Peyer's patch (tissue), 4 donors: ENCODE measurements around the gene BCL3. TPM values are rescaled to one million over a fixed set of nuclear protein-coding genes. Genes with fewer than 3 reads are reported as not detected.
"Not testable (repeated sequence)": the region's sequence is repeated elsewhere in the genome, so short reads cannot be mapped to it uniquely, and the experiment has no call there.

Experiments used
- DNase-seq, 3 donors: peaks; one replicate each; pipeline ENCODE4 v3.0.0-alpha.2; 2017 to 2019
- H3K27ac ChIP-seq, 4 donors: fragments of 200-600 bp; sonication (generic); one replicate each; pipeline ENCODE4 v1.5.1; 2016 to 2019
- H3K27me3 ChIP-seq, 2 donors: fragments of 200-600 bp; sonication (generic); one replicate each; pipeline ENCODE4 v1.5.1; 2019
- H3K36me3 ChIP-seq, 3 donors: fragments of 200-600 bp; sonication (generic); one replicate each; pipeline ENCODE4 v1.5.1; 2016 to 2019
- H3K4me1 ChIP-seq, 4 donors: fragments of 200-600 bp; sonication (generic); one replicate each; pipeline ENCODE4 v1.5.1; 2016 to 2019
- H3K4me3 ChIP-seq, 4 donors: fragments of 200-600 bp; sonication (generic); 1 replicate in 3 of 4; 2 replicates in 1 of 4; pipeline ENCODE4 v1.5.1; 2016 to 2019; ENCODE audit warnings: mild to moderate bottlenecking in 1 of 4
- H3K9me3 ChIP-seq, 4 donors: fragments of 200-600 bp; sonication (generic); one replicate each; pipeline ENCODE4 v1.5.1; 2016 to 2019; ENCODE audit warnings: mild to moderate bottlenecking in 1 of 4
- CTCF ChIP-seq, 6 experiments: fragments of 450-650 bp in 4 of 6; fragments of 200-600 bp in 2 of 6; sonication (generic) in 1 of 6; IDR thresholded peaks; one replicate each; pipeline ENCODE4 v1.5.1; 2017 to 2019; ENCODE audit warnings: antibody characterized with exemption in 6 of 6, mild to moderate bottlenecking in 3 of 6, moderate library complexity in 1 of 6
- POLR2A ChIP-seq, 2 donors: fragments of 450-650 bp; IDR thresholded peaks; one replicate each; pipeline ENCODE4 v1.5.1; 2017; ENCODE audit warnings: antibody characterized with exemption in 2 of 2, mild to moderate bottlenecking in 2 of 2, moderate library complexity in 2 of 2
- total RNA-seq, 4 donors: library from RNA; depleted of rRNA; stranded (reverse); fragments of >200 nt; gene quantifications; one replicate each; pipeline ENCODE4 v1.1.0, GENCODE V29; 2016

BCL3 gene
- total RNA-seq, 4 donors from 2014 or later: 45.4 to 136 (median 119) TPM

- no peak overlapping the region for H3K4me3 ChIP-seq
- H3K36me3 ChIP-seq: no peaks in the 10 kb centered on the region
- no peak for DNase-seq
- TF ChIP-seq CTCF (IDR thresholded peaks at IDR 0.05) (no peak), POLR2A (IDR thresholded peaks at IDR 0.05) (no peak)
- H3K27ac ChIP-seq: peak overlapping the region in 2 of 4 donors; percentile 25 to 49
- peaks cover 0 to 27% (median 8%) of the 10 kb centered on the region in 4 donors for H3K4me1 ChIP-seq
- H3K27me3 ChIP-seq: no peaks in the 10 kb centered on the region
- H3K9me3 ChIP-seq: peaks cover 0 to 4% (median 0%) of the 10 kb centered on the region in 4 donors
Observed at GRCh38 chr19:44719262-44719701, 29.2 kb upstream of the BCL3 start.

GRCh38 chr19:44720396-44720795 lies 28.1 kb upstream of the BCL3 start:
- H3K27ac ChIP-seq, H3K36me3 ChIP-seq, DNase-seq, H3K27me3 ChIP-seq, H3K4me3 ChIP-seq, H3K9me3 ChIP-seq: not testable (repeated sequence)
- peaks cover 0 to 36% (median 14%) of the 10 kb centered on the region in 4 donors for H3K4me1 ChIP-seq

- H3K27me3 ChIP-seq: no peaks in the 10 kb centered on the region
- DNase-seq: no peak
- H3K9me3 ChIP-seq: no peaks in the 10 kb centered on the region
- peaks cover 0 to 41% (median 15%) of the 10 kb centered on the region in 4 donors for H3K4me1 ChIP-seq
- H3K36me3 ChIP-seq: no peaks in the 10 kb centered on the region
- no peak overlapping the region for H3K27ac ChIP-seq
- TF ChIP-seq CTCF (IDR thresholded peaks at IDR 0.05) (no peak), POLR2A (IDR thresholded peaks at IDR 0.05) (no peak)
- no peak overlapping the region for H3K4me3 ChIP-seq
Observed at GRCh38 chr19:44720945-44721344, 27.6 kb upstream of the BCL3 start.

DNA sequence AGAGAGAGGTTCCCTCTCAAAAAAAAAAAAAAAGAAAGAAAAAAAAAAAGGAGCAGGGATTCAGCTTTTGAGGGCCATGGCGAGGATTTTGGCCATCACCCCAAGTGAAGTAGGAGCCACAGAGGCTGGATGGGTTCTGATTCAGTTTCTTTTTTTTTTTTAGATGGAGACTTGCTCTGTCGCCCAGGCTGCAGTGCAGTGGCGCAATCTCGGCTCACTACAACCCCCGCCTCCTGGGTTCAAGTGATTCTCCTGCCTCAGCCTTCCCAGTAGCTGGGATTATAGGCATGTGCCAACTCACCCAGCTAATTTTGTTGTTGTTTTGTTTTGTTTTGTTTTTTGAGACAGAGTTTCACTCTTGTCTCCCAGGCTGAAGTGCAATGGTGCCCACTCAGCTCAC lies 27.1 kb upstream of the BCL3 start:
- not testable (repeated sequence) for H3K4me3 ChIP-seq, H3K9me3 ChIP-seq, H3K36me3 ChIP-seq, H3K27me3 ChIP-seq, DNase-seq
- Histone ChIP-seq H3K4me1 (peaks cover 0 to 41% (median 15%) of the 10 kb centered on the region in 4 donors), H3K27ac (peak overlapping the region in 1 of 4 donors; percentile 57)

- TF ChIP-seq CTCF (IDR thresholded peaks at IDR 0.05) (no peak), POLR2A (IDR thresholded peaks at IDR 0.05) (no peak)
- no peak for DNase-seq
- Histone ChIP-seq H3K27me3 (no peaks in the 10 kb centered on the region), H3K4me3 (no peak overlapping the region), H3K9me3 (no peaks in the 10 kb centered on the region), H3K27ac (peak overlapping the region in 3 of 4 donors; percentile 7 to 57 (median 26)), H3K4me1 (peaks cover 0 to 41% (median 15%) of the 10 kb centered on the region in 4 donors), H3K36me3 (no peaks in the 10 kb centered on the region)
Observed at GRCh38 chr19:44722131-44723121, 26.1 kb upstream of the BCL3 start.

DNA sequence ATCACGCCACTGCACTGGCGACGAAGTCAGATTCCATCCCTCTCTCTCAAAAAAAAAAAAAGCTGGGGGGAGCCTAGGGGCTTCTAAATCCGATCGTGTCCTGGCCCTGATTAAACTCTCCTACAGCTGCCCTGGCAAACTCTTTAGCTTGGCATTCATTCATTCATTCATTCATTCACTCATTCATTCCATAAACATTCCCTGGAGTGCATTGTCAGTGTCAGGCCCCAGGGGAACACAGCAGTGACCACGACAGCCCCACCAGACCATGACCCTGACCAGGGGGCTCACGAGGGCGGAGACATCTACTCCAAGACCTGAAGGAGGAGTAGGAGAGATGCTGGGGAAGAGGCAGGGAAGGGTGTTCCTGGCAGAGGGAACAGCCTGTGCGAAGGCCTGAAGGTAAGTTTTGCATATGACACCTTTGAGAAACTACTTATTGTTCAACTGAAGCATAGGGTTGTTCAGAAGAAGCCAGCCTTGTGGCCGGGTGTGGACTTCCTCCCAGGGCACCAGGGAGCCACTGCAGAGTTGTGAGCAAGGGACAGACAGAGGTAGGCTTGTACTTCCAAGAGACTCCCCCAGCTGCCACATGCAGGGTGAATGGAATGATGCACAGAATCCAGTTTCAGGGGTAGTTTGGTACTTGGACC lies 25.1 kb upstream of the BCL3 start:
- H3K36me3 ChIP-seq: no peaks in the 10 kb centered on the region
- no peak for TF ChIP-seq CTCF (IDR thresholded peaks at IDR 0.05)
- TF ChIP-seq POLR2A (IDR thresholded peaks at IDR 0.05): no peak
- H3K27ac ChIP-seq: peak overlapping the region in 2 of 4 donors; percentile 57 to 89
- no peaks in the 10 kb centered on the region for H3K27me3 ChIP-seq
- DNase-seq: no peak
- H3K9me3 ChIP-seq: no peaks in the 10 kb centered on the region
- H3K4me3 ChIP-seq: peak overlapping the region in 2 of 4 donors; percentile 33 to 35
- peaks cover 0 to 38% (median 14%) of the 10 kb centered on the region in 4 donors for H3K4me1 ChIP-seq
